ENCODE measurements around the gene ZBTB43.

- no peak for TF ChIP-seq EGR1 (IDR thresholded peaks at IDR 0.05)
- no peak for TF ChIP-seq EP300 (IDR thresholded peaks at IDR 0.05; ENCODE audit: borderline replicate concordance)
- TF ChIP-seq, protein P1, sequence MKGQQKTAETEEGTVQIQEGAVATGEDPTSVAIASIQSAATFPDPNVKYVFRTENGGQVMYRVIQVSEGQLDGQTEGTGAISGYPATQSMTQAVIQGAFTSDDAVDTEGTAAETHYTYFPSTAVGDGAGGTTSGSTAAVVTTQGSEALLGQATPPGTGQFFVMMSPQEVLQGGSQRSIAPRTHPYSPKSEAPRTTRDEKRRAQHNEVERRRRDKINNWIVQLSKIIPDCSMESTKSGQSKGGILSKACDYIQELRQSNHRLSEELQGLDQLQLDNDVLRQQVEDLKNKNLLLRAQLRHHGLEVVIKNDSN (IDR thresholded peaks at IDR 0.05), result no peak
Observed at GRCh38 chr9:126864771-126865170, 59.9 kb downstream of the ZBTB43 start.
